Activated CD4-positive, CD25-positive, alpha-beta regulatory T cell treated with anti-CD3 and anti-CD28 coated beads, Interleukin-2, amount 50 U/mL, for 24 hours (primary cell): ENCODE data around the gene FBLL1.
"Not testable (repeated sequence)": the region's sequence is repeated elsewhere in the genome, so short reads cannot be mapped to it uniquely, and the experiment has no call there.

Source experiments
- ATAC-seq, 2 donors: fragments of 150-1000 bp; cut with Tn5 transposase; one replicate each; pipeline ENCODE4 v1.10.0; 2021; ENCODE audit warnings: mild to moderate bottlenecking in 1 of 2, moderate library complexity in 1 of 2

FBLL1 gene

DNA sequence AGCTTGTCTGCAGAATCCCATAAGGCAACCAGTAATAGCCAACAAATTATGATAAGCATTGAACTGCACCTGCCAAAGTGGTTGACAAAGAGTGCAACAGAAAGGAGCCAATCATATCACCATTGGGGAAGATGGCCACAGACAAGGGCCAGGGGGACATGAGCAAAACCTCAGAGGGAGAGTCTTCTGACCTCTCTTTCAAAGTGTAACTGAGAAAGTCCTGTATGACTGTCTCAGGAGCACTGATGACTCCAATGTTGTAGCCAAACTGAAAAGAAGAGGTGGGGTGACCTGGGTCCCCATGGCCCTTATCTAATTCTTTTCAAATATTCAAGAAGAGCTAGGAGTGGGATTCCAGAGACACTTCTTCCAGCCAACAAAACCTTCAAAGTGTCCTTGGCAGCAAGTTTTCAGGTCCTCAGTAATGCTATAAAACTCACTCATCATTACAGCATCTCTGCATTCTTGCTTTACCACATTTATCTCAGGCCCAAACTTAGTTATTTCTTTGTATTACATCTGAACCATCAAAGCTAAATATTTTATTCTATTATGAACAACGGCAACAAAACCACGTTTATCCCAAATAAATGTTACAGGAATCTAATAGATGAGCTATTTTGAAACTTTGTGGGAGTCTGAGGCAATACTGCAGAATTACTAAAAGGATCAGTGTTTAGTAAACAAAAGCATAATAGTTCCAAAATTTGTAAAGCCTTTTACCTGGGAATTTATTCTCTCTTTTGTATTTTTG, 24.4 kb downstream of the FBLL1 start:
- ATAC-seq: no peak

DNA sequence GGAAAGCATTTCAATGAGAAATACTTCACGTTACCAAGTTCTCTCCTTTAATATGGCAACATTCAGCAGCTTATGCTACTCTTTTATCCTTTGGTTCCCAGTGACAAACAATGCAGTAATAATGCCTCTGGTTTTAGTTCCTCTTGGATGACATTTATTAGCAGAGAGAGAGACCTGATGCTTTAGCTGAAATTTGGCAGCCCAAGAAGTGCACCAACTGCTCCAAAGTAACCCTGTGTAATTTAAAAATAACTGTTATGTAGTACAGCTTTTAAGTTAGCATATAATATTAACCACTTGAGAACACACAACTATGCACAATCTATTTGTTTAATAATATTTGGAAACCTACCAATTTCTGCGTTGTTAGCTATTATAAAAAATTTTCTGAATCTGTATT, 28.3 kb downstream of the FBLL1 start:
- ATAC-seq: no peak

- no peak for ATAC-seq
Measured at GRCh38 chr5:168562279-168562678, 33.2 kb downstream of the FBLL1 start.

GRCh38 chr5:168563959-168564358, 34.9 kb downstream of the FBLL1 start:
- ATAC-seq: no peak

GRCh38 chr5:168568738-168569137, 39.6 kb downstream of the FBLL1 start:
- no peak for ATAC-seq

- ATAC-seq: no peak
Measured at GRCh38 chr5:168570490-168571328, 41.6 kb downstream of the FBLL1 start.

- not testable (repeated sequence) for ATAC-seq
Measured at GRCh38 chr5:168573663-168574062, 44.6 kb downstream of the FBLL1 start.

- ATAC-seq: not testable (repeated sequence)
Measured at GRCh38 chr5:168574156-168574555, 45.1 kb downstream of the FBLL1 start.

DNA sequence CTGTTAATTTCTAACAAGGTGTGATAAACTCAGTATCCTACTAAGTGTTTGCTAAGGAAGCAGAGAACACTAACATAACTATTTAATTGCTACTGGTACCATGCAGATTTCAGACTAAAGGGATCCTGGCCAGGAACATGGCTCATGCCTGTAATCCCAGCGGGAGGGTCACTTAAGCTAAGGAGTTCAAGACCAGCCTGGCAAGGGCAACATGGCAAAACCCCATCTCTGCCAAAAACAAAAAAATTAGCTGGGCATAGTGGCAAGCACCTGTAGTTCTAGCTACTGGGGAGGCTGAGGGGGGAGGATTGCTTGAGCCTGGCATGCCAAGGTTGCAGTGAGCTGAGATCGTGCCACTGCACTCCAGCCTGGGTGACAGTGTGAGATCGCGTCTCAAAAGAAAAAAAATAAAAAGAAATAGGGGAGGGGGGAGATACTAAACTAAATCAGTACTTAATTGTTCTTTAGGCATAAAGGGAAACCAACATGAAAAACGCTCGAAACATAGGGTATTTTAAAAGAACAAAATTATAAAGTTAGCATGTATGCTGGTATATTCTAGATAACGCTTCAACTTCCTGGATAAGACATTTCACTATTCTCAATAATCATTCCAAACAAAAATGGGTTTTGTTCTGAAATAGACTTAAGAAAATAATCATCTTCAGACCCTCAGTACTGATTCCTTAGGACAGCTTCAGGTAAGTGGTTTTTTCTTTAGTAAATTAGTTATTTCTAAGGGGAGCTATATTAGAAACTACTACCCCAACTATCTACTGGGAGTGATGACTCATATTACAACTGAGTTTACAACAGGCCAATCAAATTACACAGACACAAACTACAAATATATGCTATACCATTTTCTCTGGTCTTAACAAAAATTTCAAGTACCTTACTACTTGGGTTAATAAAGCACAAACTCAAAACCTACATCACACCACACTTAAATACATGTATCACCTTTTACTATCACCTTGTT, 46.6 kb downstream of the FBLL1 start:
- no peak for ATAC-seq

DNA sequence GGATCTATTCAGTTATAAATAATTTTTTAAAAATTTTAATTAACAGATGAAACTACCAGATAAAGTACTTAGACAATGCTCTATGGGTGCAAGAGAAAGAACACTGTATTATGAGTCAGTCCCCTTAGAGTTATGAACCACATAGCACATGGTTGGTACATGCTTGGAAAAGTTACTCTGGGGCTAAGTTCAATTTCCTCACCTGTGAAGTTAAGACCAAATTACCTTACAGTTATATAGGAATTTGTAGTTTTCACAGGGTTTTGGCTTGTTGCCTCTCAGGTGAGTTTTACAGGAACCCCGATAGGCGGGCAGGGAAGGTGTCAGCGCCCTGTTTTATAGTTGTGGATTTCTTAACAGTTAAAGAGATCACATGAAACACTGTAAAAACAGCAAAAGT, 48.9 kb downstream of the FBLL1 start:
- no peak for ATAC-seq

GRCh38 chr5:168578538-168579487, 49.7 kb downstream of the FBLL1 start, which contains the start of gene PANK3:
Gene PANK3, minus strand, starts transcription at chr5:168579368. Its CDS starts 85 bp downstream, at chr5:168579283.
- peak; percentile 63 to 68 for ATAC-seq

- peak; percentile 97 to 99 for ATAC-seq
Measured at GRCh38 chr5:168579488-168580226, 50.6 kb downstream of the FBLL1 start.

DNA sequence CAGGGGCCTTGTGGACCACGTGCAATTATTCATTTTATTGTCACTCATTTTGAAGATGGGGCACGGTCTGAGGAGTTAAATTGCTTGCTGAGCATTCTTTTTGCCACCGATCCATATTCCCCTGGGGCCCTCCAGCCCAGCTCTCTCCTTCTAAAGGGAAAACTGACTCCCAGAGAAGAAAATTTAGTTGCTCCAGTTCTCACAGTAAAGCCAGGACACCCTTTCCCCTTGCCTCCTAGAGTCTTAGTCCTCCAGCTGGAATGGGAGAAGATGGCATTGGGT, 51.1 kb downstream of the FBLL1 start:
- ATAC-seq: no peak
